ENCODE results near the gene PRRX1. TPM values are rescaled to one million over a fixed set of nuclear protein-coding genes. Genes with fewer than 3 reads are reported as not detected.

PRRX1 gene
- total RNA-seq, 1 experiment from 2014 or later: 4.5 TPM

DNA sequence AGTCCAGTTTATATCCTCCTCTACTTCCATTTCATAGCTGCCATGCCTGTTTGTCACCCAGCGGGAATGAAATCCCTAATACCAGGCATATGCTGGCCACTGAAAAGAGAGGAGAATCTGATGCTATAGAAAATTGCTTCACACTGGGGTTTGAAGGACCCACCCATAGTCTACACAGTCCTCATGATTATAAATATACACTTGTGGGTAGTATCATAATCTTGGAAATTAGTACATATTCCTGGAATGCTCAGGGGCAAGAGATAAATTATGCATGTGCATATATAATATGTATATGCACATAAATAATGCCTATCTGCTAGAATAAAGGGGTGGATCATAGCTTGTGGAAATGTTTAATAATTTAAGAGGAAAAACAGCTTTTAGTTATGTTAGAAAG is 105.8 kb downstream of the PRRX1 start:
- no peak for TF ChIP-seq EZH2 (IDR thresholded peaks at IDR 0.05; ENCODE audit: borderline replicate concordance, low read depth, low read length, poor library complexity, severe bottlenecking)
- TF ChIP-seq, protein P1, sequence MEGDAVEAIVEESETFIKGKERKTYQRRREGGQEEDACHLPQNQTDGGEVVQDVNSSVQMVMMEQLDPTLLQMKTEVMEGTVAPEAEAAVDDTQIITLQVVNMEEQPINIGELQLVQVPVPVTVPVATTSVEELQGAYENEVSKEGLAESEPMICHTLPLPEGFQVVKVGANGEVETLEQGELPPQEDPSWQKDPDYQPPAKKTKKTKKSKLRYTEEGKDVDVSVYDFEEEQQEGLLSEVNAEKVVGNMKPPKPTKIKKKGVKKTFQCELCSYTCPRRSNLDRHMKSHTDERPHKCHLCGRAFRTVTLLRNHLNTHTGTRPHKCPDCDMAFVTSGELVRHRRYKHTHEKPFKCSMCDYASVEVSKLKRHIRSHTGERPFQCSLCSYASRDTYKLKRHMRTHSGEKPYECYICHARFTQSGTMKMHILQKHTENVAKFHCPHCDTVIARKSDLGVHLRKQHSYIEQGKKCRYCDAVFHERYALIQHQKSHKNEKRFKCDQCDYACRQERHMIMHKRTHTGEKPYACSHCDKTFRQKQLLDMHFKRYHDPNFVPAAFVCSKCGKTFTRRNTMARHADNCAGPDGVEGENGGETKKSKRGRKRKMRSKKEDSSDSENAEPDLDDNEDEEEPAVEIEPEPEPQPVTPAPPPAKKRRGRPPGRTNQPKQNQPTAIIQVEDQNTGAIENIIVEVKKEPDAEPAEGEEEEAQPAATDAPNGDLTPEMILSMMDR (conservative IDR thresholded peaks at IDR 0.05; ENCODE audit: low read depth, low read length): no peak
- Histone ChIP-seq H3K27ac (ENCODE audit: low read depth, low read length, poor library complexity, severe bottlenecking) (no peak overlapping the region), H3K36me3 (ENCODE audit: insufficient read depth, low read length, poor library complexity, severe bottlenecking) (no peaks in the 10 kb centered on the region), H3K9me3 (ENCODE audit: low read depth, low read length, poor library complexity, severe bottlenecking) (no peaks in the 10 kb centered on the region), H3K4me1 (ENCODE audit: insufficient read depth, low read length, poor library complexity, severe bottlenecking) (no peaks in the 10 kb centered on the region), H3K27me3 (replicated peaks; ENCODE audit: insufficient read depth, low read depth, low read length, poor library complexity) (no peaks in the 10 kb centered on the region), H3K4me3 (ENCODE audit: low read depth, low read length, poor library complexity, severe bottlenecking) (no peak overlapping the region)
- ChIA-PET CTCF (no interaction called here), POLR2A (ENCODE audit: low non-redundant PET) (no interaction called here)
- DNase-seq (ENCODE audit: low spot score): no peak
- intact Hi-C loops (cut with micrococcal nuclease; ENCODE audit: unreplicated experiment): loop anchor here (5.0 kb wide), 2 partner anchors 277 to 842 kb away; no protein-coding TSS in a partner anchor
- no TSS peak for BruUV-seq (replicated peaks)

GRCh38 chr1:170770254-170770653 is 106.3 kb downstream of the PRRX1 start:
- intact Hi-C loops (cut with micrococcal nuclease; ENCODE audit: unreplicated experiment): no loop called here
- Histone ChIP-seq H3K4me1 (ENCODE audit: insufficient read depth, low read length, poor library complexity, severe bottlenecking) (no peaks in the 10 kb centered on the region), H3K27me3 (replicated peaks; ENCODE audit: insufficient read depth, low read depth, low read length, poor library complexity) (no peaks in the 10 kb centered on the region), H3K4me3 (ENCODE audit: low read depth, low read length, poor library complexity, severe bottlenecking) (no peak overlapping the region), H3K9me3 (ENCODE audit: low read depth, low read length, poor library complexity, severe bottlenecking) (no peaks in the 10 kb centered on the region), H3K36me3 (ENCODE audit: insufficient read depth, low read length, poor library complexity, severe bottlenecking) (no peaks in the 10 kb centered on the region), H3K27ac (ENCODE audit: low read depth, low read length, poor library complexity, severe bottlenecking) (no peak overlapping the region)
- ChIA-PET POLR2A (ENCODE audit: low non-redundant PET) (no interaction called here), CTCF (no interaction called here)
- no peak for DNase-seq (ENCODE audit: low spot score)
- TF ChIP-seq EZH2 (IDR thresholded peaks at IDR 0.05; ENCODE audit: borderline replicate concordance, low read depth, low read length, poor library complexity, severe bottlenecking): no peak
- TF ChIP-seq, protein P1 (conservative IDR thresholded peaks at IDR 0.05; ENCODE audit: low read depth, low read length): no peak
- no TSS peak for BruUV-seq (replicated peaks)

GRCh38 chr1:170776252-170776651 is 112.3 kb downstream of the PRRX1 start:
- intact Hi-C loops (cut with micrococcal nuclease; ENCODE audit: unreplicated experiment): no loop called here
- ChIA-PET POLR2A (ENCODE audit: low non-redundant PET) (no interaction called here), CTCF (no interaction called here)
- DNase-seq (ENCODE audit: low spot score): no peak
- no TSS peak for BruUV-seq (replicated peaks)
- TF ChIP-seq, protein P1 (conservative IDR thresholded peaks at IDR 0.05; ENCODE audit: low read depth, low read length): no peak
- no peak for TF ChIP-seq EZH2 (IDR thresholded peaks at IDR 0.05; ENCODE audit: borderline replicate concordance, low read depth, low read length, poor library complexity, severe bottlenecking)
- H3K4me1 ChIP-seq (ENCODE audit: insufficient read depth, low read length, poor library complexity, severe bottlenecking): no peaks in the 10 kb centered on the region
- no peak overlapping the region for H3K27ac ChIP-seq (ENCODE audit: low read depth, low read length, poor library complexity, severe bottlenecking)
- no peak overlapping the region for H3K4me3 ChIP-seq (ENCODE audit: low read depth, low read length, poor library complexity, severe bottlenecking)
- no peaks in the 10 kb centered on the region for H3K27me3 ChIP-seq (replicated peaks; ENCODE audit: insufficient read depth, low read depth, low read length, poor library complexity)
- H3K36me3 ChIP-seq (ENCODE audit: insufficient read depth, low read length, poor library complexity, severe bottlenecking): no peaks in the 10 kb centered on the region
- no peaks in the 10 kb centered on the region for H3K9me3 ChIP-seq (ENCODE audit: low read depth, low read length, poor library complexity, severe bottlenecking)
